ENCODE data around the gene CFAP221.

The CFAP221 gene

GRCh38 chr2:119544075-119544938 is at the start of gene CFAP221:
CFAP221 (plus strand) TSS chr2:119544449; CDS start chr2:119546132, 1,683 bp downstream.
- DNase-seq = peak; percentile 71

DNA sequence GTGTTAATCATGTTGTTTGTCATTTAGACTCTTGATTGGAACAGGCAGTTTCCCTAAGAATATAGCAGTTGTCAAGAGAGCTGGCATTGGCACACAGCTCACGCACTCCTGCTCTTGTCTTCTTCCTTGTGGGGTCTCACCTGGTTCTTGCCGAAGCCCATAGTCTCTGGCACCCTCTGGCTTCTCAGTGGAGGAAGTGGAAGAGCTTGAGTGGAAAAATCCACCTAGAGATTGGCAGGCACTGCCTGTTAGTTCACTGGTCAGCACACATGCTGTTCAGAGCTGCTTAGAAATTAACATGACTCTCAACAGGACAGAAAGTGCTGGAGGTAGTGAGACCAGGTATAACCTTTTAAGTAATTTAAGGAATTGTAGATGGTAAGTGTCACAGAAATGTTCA is 48.3 kb upstream of the CFAP221 start:
- DNase-seq = no peak

GRCh38 chr2:119496682-119497081 is 47.6 kb upstream of the CFAP221 start:
- no peak for DNase-seq

- no peak for DNase-seq
Measured at GRCh38 chr2:119508756-119509155, 35.5 kb upstream of the CFAP221 start.

DNA sequence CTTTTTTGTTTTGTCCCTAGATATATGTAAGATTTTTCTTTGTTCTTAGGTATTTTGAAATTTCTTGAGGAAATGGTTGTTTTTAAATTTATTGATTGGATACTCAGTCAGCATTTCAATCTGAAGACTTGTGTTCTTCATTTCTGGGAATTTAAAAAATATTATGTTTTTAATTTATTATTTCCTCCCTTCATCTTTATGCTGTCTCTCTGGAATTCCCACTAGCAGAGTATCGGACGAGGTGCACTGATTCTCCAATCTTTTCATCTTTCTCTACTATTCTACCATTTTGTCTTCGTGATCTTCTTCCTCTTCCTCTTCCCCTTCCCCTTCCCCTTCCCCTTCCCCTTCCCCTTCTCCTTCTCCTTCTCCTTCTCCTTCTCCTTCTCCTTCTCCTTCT is 32.3 kb upstream of the CFAP221 start:
- no peak for DNase-seq

DNA sequence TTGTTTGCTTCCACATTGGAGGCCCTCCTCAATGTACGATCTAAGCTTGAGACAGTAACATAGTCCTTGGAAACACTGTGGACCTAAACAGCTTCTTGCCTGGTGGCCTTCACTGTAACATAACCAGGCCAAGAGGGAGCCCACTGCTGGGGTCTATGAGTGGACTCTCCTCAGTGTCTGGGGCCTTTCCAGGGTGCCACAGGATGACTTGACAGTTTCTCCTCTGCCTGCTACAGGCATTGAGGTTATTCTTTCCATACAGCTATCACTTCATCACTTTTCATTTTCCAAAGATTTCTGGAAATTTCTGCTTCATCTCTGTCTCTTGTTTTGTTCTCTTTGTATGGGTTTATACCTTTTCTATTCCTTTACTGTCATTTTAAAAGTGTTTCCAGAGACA is 31.3 kb upstream of the CFAP221 start:
- no peak for DNase-seq

GRCh38 chr2:119513832-119514231 is 30.4 kb upstream of the CFAP221 start:
- DNase-seq = no peak

DNA sequence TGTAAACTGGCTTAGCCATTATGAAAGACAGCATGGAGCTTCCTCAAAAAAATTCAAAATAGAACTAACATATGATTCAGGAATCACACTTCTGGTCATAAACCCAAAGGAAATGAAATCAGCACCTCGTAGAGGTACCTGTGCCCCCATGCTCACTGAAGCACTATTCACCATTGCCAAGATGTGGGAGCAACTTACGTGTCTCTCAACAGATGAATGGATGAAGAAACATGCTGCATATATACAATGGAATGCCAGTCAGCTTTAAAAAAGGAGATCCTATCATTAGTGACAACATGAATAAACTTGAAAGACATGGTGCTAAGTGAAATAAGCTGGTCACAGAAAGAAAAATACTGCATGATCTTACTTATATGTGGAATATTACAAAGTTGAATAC is 28.1 kb upstream of the CFAP221 start:
- DNase-seq = no peak

GRCh38 chr2:119517433-119517832 is 26.8 kb upstream of the CFAP221 start:
- DNase-seq = no peak

GRCh38 chr2:119518401-119519056 is 25.7 kb upstream of the CFAP221 start:
- DNase-seq = no peak

- DNase-seq = no peak
Measured at GRCh38 chr2:119519057-119519408, 25.2 kb upstream of the CFAP221 start.

GRCh38 chr2:119520696-119521432 is 23.4 kb upstream of the CFAP221 start:
- DNase-seq = no peak

DNA sequence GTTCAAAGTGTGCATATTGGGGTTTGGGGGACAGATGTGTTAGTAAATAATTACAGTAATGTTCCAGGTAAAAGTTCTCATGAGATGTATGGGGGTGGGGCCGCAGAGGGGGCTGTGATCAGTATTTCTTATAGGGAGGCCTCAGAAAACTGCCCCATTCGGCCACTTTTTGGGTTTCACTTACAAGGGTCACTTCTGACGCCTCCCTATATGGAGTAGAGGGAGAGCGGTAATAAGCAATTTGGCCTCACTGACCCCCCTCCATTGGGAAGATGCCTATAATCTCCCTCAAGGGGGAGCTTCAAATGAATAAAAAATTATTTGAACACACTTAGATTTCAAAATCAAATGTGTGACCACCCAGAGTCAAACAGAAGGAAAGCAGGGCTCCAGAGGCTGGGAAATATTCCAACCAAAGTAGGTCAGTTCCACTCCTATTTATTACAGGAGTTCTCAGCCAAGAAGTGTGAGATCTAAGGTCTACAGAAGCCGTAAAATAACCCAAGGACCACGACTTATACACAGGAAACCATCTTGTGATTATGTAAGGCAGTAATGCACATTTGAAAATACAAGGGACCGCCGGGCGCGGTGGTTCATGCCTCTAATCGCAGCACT is 22.7 kb upstream of the CFAP221 start:
- no peak for DNase-seq

GRCh38 chr2:119522671-119523070 is 21.6 kb upstream of the CFAP221 start:
- DNase-seq = no peak

DNA sequence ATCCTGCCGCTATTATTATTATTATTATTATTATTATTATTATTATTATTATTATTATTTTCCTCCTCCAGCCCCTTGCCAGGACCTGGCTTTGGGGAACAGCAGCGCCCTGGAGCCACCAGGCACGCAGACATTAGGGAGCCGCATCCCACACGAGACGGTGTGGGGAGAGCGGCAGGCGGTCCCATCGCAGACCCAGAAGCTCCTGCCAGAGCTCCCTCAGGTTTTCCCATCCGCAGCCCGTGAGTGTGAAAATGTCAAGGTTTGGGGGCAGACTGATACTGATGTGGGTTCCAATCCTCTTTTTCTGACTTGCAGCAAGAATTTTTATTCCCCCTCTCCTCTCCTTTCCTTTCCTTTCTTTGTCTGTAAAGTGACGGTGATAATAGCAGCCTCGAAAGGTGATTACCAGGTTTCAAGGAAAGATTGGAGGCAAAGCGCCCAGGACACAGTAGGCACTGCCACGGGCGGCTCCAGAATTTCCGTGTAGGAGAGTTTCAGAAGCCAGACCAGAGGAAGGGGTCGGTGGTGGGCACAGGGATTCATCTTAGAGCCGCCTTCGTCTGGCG is 20.8 kb upstream of the CFAP221 start:
- no peak for DNase-seq

DNA sequence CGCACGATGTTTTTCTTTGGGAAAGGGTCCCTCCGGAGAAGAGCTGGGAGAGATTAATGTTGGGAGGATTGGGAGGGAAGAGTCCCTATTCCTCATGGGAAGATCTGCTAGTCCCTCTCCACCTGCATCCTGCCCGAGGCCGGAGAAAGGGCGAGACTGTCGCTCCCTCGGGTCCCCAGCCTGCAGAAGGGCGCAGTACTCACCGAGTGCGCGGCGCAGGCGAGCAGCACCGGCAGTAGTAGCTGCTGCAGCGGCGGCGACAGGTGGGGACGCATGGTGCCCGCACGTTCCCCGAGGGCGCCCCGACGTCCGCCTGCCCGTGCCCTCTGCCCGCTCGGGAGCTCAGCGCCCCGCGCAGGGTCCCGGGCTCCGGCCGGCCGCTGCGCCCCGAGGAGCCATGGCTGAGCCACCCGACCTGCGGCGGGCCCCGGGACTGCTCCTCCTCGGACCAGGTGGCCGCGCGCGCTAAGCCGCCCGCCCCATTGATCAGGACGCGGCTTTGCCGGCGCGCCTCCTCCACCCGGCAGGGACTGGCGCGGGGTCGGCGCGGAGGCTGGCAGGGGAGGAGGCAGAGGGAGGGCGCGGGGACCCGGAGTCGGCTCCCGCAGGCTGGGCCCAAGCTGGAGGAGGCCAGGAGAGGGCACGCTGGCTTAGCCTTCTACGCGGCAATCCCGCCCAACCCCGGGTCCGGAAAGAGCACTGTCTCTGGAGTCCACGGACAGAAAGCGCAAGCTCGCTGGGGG is 20.1 kb upstream of the CFAP221 start, which contains the start of gene SCTR:
SCTR (minus strand) TSS at position 532 of the 743 bp plus-strand sequence; CDS start at position 275, 257 bp downstream.
- no peak for DNase-seq

- DNase-seq = no peak
Measured at GRCh38 chr2:119525614-119526013, 18.6 kb upstream of the CFAP221 start.

- no peak for DNase-seq
Measured at GRCh38 chr2:119527999-119528398, 16.2 kb upstream of the CFAP221 start.

DNA sequence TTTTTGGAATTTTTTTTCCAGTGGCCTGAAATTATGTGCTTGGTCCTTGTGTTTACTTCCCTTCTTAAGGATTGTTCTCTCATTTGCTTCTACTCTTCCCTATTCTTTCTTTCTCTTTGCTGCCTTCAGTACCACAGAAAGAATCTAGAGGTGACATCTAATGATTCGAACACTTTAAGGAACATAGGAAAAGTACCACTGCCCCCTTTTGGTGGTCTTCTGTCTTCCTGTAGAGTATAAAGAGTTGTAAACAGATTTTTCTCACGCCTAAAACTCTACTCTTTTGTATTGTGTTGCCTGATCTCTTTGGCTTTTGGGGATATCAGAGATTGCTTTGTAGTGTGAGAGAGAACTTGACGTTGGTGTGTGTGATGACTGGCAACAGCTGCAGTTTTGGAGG is 13.0 kb upstream of the CFAP221 start:
- DNase-seq = no peak

GRCh38 chr2:119533560-119533959 is 10.7 kb upstream of the CFAP221 start:
- DNase-seq = no peak

- no peak for DNase-seq
Measured at GRCh38 chr2:119536211-119536610, 8.0 kb upstream of the CFAP221 start.

DNA sequence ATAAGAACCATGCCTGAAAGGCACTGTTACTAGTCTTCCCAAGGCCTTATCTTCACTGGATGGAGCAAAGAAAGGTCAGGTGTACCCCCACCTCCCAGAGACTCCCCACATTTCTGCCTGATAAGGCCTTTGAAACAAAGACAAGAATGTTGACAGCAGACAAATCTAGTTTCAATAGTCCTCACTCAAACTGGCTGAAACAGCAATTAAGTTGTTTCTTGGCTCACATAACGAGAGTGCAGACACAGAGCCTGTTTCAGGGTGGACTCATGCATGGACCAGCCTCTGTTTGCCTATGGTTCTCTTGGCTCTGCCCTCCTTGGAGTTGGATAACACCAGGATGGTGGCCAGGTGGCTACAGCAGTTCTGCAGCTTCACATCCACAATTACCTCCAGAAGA is 7.5 kb upstream of the CFAP221 start:
- no peak for DNase-seq
